ENCODE measurements around the gene MFN1. TPM values are rescaled to one million over a fixed set of nuclear protein-coding genes. Genes with fewer than 3 reads are reported as not detected.

MFN1 gene
- total RNA-seq, 1 experiment from 2014 or later: 45.2 TPM

- Histone ChIP-seq H4K5ac (ENCODE audit: insufficient read length, low read depth, low read length) (no peak overlapping the region), H3T11ph (ENCODE audit: low read length) (no peak overlapping the region), H4K8ac (replicated peaks; ENCODE audit: insufficient read length, low read depth, low read length) (no peak overlapping the region), H2BK120ac (ENCODE audit: low read depth, low read length, poor library complexity, severe bottlenecking) (no peak overlapping the region), H3K9ac (ENCODE audit: extremely low read depth, insufficient read length, low read length) (no peak overlapping the region), H2BK12ac (ENCODE audit: insufficient read length, low read depth, low read length) (no peak overlapping the region), H3K27me3 (ENCODE audit: insufficient read depth, low read length) (no peaks in the 10 kb centered on the region), H2BK20ac (ENCODE audit: low read depth, low read length, poor library complexity, severe bottlenecking) (no peak overlapping the region), H3K79me2 (ENCODE audit: insufficient read depth, low read length) (no peaks in the 10 kb centered on the region), H3K79me1 (ENCODE audit: insufficient read depth, low read depth, low read length, poor library complexity, severe bottlenecking) (no peaks in the 10 kb centered on the region), H4K20me1 (ENCODE audit: control insufficient read depth, insufficient read depth, insufficient read length) (no peaks in the 10 kb centered on the region), H3K23me2 (ENCODE audit: insufficient read length, low read depth, low read length, poor library complexity, severe bottlenecking) (no peaks in the 10 kb centered on the region), H2AFZ (ENCODE audit: low read length) (no peak overlapping the region), H3K56ac (ENCODE audit: insufficient read length, low read depth, low read length) (no peak overlapping the region), H2AK5ac (ENCODE audit: insufficient read length, low read length) (no peak overlapping the region), H3K14ac (ENCODE audit: insufficient read depth, low read length) (no peak overlapping the region), H3K23ac (ENCODE audit: insufficient read length, low read depth, low read length) (no peak overlapping the region), H3K4me2 (ENCODE audit: insufficient read depth, insufficient read length, low read length) (no peak overlapping the region), H2BK15ac (ENCODE audit: low read depth, low read length) (no peak overlapping the region), H4K91ac (ENCODE audit: insufficient read length, low read depth, low read length) (no peak overlapping the region), H3K27ac (ENCODE audit: insufficient read length, low read depth, low read length) (no peak overlapping the region), H3K4ac (ENCODE audit: low read depth, low read length) (no peak overlapping the region), H2BK5ac (ENCODE audit: insufficient read length, low read length) (no peak overlapping the region), H3K4me1 (ENCODE audit: insufficient read depth, low read length) (no peaks in the 10 kb centered on the region; the same call in 1 of the 2 replicates), H3K18ac (ENCODE audit: insufficient read length, low read depth, low read length) (no peak overlapping the region), H3K9me3 (ENCODE audit: control insufficient read depth, low read depth, low read length) (no peaks in the 10 kb centered on the region)
- no CpG with 5 or more reads among the region's 2 CpGs for WGBS (ENCODE audit: extremely low coverage, insufficient read length, low lambda C conversion rate)
- peaks cover 0 to 9% (median 1%) of the 10 kb centered on the region in 3 experiments; a peak in 3 of 7 replicates for H3K36me3 Mint-ChIP-seq (ENCODE audit: insufficient read depth in 1 of 3, low read depth in 3 of 3)
- H3K4me1 Mint-ChIP-seq: peaks cover 12% of the 10 kb centered on the region in 2 experiments
- H3K4me3 Mint-ChIP-seq: no peak overlapping the region
- TF ChIP-seq, protein P1, sequence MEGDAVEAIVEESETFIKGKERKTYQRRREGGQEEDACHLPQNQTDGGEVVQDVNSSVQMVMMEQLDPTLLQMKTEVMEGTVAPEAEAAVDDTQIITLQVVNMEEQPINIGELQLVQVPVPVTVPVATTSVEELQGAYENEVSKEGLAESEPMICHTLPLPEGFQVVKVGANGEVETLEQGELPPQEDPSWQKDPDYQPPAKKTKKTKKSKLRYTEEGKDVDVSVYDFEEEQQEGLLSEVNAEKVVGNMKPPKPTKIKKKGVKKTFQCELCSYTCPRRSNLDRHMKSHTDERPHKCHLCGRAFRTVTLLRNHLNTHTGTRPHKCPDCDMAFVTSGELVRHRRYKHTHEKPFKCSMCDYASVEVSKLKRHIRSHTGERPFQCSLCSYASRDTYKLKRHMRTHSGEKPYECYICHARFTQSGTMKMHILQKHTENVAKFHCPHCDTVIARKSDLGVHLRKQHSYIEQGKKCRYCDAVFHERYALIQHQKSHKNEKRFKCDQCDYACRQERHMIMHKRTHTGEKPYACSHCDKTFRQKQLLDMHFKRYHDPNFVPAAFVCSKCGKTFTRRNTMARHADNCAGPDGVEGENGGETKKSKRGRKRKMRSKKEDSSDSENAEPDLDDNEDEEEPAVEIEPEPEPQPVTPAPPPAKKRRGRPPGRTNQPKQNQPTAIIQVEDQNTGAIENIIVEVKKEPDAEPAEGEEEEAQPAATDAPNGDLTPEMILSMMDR (conservative IDR thresholded peaks at IDR 0.05): no peak
- DNase-seq: no peak
- H3K9me3 Mint-ChIP-seq: peaks cover 5% of the 10 kb centered on the region in 2 experiments; a peak in 3 of 5 replicates
- H3K27ac Mint-ChIP-seq: no peak overlapping the region
- no peaks in the 10 kb centered on the region for H3K27me3 Mint-ChIP-seq (ENCODE audit: low read depth)
These were observed 48.2 kb upstream of the MFN1 start for GRCh38 chr3:179299316-179299715.
